ENCODE results near the gene NUDT16L1.
A peak's percentile ranks its signal among the peaks of the same experiment; 100 is the strongest.
"Not testable (repeated sequence)": the region's sequence is repeated elsewhere in the genome, so short reads cannot be mapped to it uniquely, and the experiment has no call there.

The NUDT16L1 gene

GRCh38 chr16:4728676-4729075 lies 35.3 kb downstream of the NUDT16L1 start:
- no peak for DNase-seq

- DNase-seq: no peak
These were observed 36.5 kb downstream of the NUDT16L1 start for GRCh38 chr16:4729876-4730275.

GRCh38 chr16:4733211-4733742 lies 39.9 kb downstream of the NUDT16L1 start:
- no peak for DNase-seq

- DNase-seq: peak; percentile 40 to 45
These were observed 40.3 kb downstream of the NUDT16L1 start for GRCh38 chr16:4733747-4734062.

GRCh38 chr16:4734063-4734729 lies 40.8 kb downstream of the NUDT16L1 start, which contains the start of the genes ANKS3 and DNAAF8:
Gene ANKS3, minus strand, starts transcription at chr16:4734271. Its CDS starts 4,122 bp downstream, at chr16:4730149.
Gene DNAAF8, plus strand, starts transcription at chr16:4734537. Its CDS starts 1,978 bp downstream, at chr16:4736515.
- DNase-seq: peak; percentile 80 to 82

- DNase-seq: peak; percentile 92 to 94
These were observed 41.6 kb downstream of the NUDT16L1 start for GRCh38 chr16:4734730-4735535.

GRCh38 chr16:4736546-4736945 lies 43.2 kb downstream of the NUDT16L1 start:
- no peak for DNase-seq

- no peak for DNase-seq
These were observed 44.2 kb downstream of the NUDT16L1 start for GRCh38 chr16:4737545-4737944.

GRCh38 chr16:4738370-4738769 lies 45.0 kb downstream of the NUDT16L1 start:
- not testable (repeated sequence) for DNase-seq

GRCh38 chr16:4743226-4743878 lies 50.0 kb downstream of the NUDT16L1 start:
- DNase-seq: no peak

- DNase-seq: no peak
These were observed 51.4 kb downstream of the NUDT16L1 start for GRCh38 chr16:4744555-4745273.

- DNase-seq: no peak
These were observed 51.9 kb downstream of the NUDT16L1 start for GRCh38 chr16:4745274-4745569.
